Parathyroid adenoma (tissue), 2 donors: Measurements from ENCODE around the gene BCAR1.

ENCODE experiments used
- H2AFZ ChIP-seq: fragments of 300-600 bp; sonication (generic); one replicate; pipeline ENCODE4 v1.7.0; 2017; ENCODE audit warnings: antibody characterized with exemption, mild to moderate bottlenecking
- H3K27ac ChIP-seq: fragments of 300-600 bp; sonication (generic); one replicate; pipeline ENCODE4 v1.7.0; 2017
- H3K27me3 ChIP-seq: fragments of 300-600 bp; sonication (generic); one replicate; pipeline ENCODE4 v1.7.0; 2017; ENCODE audit warnings: low read length; ENCODE audit not compliant: control insufficient read depth, insufficient read depth
- H3K36me3 ChIP-seq: fragments of 300-600 bp; sonication (generic); one replicate; pipeline ENCODE4 v1.7.0; 2017; ENCODE audit warnings: low read length; ENCODE audit not compliant: control insufficient read depth, insufficient read depth
- H3K4me1 ChIP-seq: fragments of 300-600 bp; sonication (generic); one replicate; pipeline ENCODE4 v1.7.0; 2017; ENCODE audit warnings: control low read depth
- H3K4me2 ChIP-seq: fragments of 300-600 bp; sonication (generic); one replicate; pipeline ENCODE4 v1.7.0; 2017; ENCODE audit warnings: low read length
- H3K4me3 ChIP-seq: fragments of 300-600 bp; sonication (generic); one replicate; pipeline ENCODE4 v1.7.0; 2017; ENCODE audit warnings: low read depth, low read length
- H3K79me2 ChIP-seq: fragments of 300-600 bp; sonication (generic); one replicate; pipeline ENCODE4 v1.7.0; 2017; ENCODE audit warnings: control low read depth
- H3K9ac ChIP-seq: fragments of 300-600 bp; sonication (generic); one replicate; pipeline ENCODE4 v1.7.0; 2017; ENCODE audit warnings: mild to moderate bottlenecking
- H3K9me3 ChIP-seq: fragments of 300-600 bp; sonication (generic); one replicate; pipeline ENCODE4 v1.7.0; 2017; ENCODE audit warnings: low read length; ENCODE audit not compliant: control insufficient read depth
- TF ChIP-seq, protein P1 (sequence below): fragments of 300-600 bp; sonication (generic); IDR thresholded peaks from one replicate; pipeline ENCODE4 v1.7.0; 2017; ENCODE audit warnings: antibody characterized with exemption, mild to moderate bottlenecking
- donor health status: primary hyperparathyroidism.

BCAR1 gene

DNA sequence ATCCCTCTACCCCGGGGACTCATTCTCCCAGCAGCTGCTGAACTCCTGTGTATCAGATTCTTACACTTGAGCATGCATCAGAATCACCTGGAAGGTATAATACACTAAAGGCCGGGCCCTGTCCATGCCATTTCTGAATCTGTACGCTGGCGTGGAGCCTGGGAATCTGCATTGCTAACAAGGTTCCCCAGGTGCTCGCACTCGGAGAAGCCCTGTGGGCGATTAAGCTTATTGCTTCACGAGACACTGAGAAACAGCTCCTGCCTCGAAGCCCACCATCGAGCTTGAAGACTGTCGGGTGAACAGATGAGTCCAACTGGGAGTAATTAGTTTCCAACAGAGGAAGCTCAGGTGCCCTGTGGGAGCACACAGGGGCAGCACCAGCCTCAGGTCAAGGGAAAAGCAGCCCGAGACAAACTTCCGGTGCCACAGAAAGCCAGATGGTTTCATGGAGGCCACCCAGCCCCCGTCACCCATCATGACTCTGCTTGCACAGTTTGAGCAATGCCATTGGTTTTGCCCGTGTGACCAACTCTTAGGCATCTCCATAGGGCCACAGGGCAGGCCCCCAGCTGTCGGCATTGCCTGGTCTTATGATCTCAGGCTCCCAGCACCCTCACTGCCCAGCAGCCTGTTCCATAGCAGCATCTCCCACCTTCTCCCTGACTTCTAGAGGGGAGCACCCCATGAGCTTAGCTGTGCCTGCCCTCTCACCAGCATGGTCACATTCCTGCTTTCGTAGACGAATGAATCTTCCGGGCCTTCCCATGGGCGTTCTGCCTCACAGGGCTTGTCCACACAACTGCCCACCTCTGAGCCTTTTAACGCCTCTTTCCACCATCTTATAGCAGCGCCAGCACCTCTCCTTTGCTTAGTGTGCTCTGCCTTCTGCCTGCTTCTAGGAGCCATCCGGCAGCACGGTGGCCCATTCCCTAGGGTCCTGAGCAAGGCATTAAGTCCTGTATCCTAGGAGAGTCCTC lies 55.3 kb downstream of the BCAR1 start:
- TF ChIP-seq, protein P1, sequence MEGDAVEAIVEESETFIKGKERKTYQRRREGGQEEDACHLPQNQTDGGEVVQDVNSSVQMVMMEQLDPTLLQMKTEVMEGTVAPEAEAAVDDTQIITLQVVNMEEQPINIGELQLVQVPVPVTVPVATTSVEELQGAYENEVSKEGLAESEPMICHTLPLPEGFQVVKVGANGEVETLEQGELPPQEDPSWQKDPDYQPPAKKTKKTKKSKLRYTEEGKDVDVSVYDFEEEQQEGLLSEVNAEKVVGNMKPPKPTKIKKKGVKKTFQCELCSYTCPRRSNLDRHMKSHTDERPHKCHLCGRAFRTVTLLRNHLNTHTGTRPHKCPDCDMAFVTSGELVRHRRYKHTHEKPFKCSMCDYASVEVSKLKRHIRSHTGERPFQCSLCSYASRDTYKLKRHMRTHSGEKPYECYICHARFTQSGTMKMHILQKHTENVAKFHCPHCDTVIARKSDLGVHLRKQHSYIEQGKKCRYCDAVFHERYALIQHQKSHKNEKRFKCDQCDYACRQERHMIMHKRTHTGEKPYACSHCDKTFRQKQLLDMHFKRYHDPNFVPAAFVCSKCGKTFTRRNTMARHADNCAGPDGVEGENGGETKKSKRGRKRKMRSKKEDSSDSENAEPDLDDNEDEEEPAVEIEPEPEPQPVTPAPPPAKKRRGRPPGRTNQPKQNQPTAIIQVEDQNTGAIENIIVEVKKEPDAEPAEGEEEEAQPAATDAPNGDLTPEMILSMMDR = no peak
- H3K27ac ChIP-seq = no peak overlapping the region
- no peaks in the 10 kb centered on the region for H3K4me1 ChIP-seq
- H3K79me2 ChIP-seq = no peaks in the 10 kb centered on the region
- H3K4me3 ChIP-seq = no peak overlapping the region
- no peak overlapping the region for H3K9ac ChIP-seq
- no peaks in the 10 kb centered on the region for H3K36me3 ChIP-seq
- H3K9me3 ChIP-seq = no peaks in the 10 kb centered on the region
- H3K27me3 ChIP-seq = no peaks in the 10 kb centered on the region
- H3K4me2 ChIP-seq = no peak overlapping the region
- H2AFZ ChIP-seq = no peak overlapping the region

DNA sequence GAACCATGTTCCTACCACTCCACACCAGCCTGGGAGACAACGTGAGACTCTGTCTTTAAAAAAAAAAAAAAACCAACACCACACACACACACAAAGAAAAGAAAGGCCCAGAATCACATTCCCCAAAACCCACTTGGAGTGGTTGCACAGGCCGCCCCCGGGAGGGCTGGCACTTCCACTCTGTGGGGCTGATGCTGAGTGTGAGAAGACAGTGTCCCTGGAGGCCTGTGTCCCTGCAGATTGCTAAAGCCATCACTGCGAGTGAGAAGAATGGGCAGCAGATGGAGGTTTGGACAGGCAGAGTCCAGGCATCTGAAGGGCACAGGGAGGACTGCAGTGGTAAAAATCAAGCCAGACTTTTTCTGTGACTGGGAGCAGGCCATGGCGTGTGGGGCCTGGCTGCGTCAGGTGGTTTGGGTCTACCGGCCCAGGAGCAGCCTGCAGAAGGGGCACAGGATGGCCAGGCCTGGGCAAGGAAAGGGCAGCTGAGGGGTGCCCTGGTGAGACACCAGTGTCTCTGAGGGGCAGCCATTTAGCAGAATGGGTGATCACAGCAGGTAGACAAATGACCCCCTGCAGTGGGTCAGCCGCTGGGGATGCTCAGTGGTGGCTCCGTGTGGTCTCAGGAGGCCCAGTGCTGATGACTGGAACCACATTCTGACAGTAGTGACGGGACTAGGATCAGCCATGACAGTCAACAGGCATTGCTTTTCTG lies 57.5 kb downstream of the BCAR1 start:
- H3K27ac ChIP-seq = no peak overlapping the region
- no peak overlapping the region for H3K4me2 ChIP-seq
- no peaks in the 10 kb centered on the region for H3K27me3 ChIP-seq
- no peak overlapping the region for H3K9ac ChIP-seq
- no peaks in the 10 kb centered on the region for H3K79me2 ChIP-seq
- no peak overlapping the region for H2AFZ ChIP-seq
- TF ChIP-seq, protein P1 = no peak
- H3K9me3 ChIP-seq = no peaks in the 10 kb centered on the region
- H3K36me3 ChIP-seq = no peaks in the 10 kb centered on the region
- no peak overlapping the region for H3K4me3 ChIP-seq
- H3K4me1 ChIP-seq = no peaks in the 10 kb centered on the region

DNA sequence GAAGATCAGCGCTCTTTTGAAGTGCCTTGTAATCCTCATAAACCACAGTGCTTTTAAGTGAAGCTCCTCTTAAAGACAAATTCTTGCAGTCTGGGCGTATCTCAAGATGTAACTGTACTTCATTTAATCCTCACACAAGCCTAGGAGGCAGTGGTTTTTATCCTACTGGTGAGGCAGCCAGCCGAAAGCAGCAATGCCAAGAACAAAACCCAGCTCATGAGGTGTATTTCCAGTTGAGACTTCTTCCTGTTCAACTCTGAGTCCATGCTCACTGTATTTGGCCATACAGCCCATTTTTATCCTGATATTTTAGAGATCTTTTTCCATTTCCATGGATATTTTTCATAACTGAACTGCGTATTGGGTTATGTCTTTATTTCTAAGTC lies 58.2 kb downstream of the BCAR1 start:
- Histone ChIP-seq H3K79me2 (no peaks in the 10 kb centered on the region), H3K4me2 (no peak overlapping the region), H3K4me1 (no peaks in the 10 kb centered on the region), H2AFZ (no peak overlapping the region), H3K27ac (no peak overlapping the region), H3K9me3 (no peaks in the 10 kb centered on the region), H3K4me3 (no peak overlapping the region), H3K27me3 (no peaks in the 10 kb centered on the region), H3K36me3 (no peaks in the 10 kb centered on the region), H3K9ac (no peak overlapping the region)
- TF ChIP-seq, protein P1 = no peak

DNA sequence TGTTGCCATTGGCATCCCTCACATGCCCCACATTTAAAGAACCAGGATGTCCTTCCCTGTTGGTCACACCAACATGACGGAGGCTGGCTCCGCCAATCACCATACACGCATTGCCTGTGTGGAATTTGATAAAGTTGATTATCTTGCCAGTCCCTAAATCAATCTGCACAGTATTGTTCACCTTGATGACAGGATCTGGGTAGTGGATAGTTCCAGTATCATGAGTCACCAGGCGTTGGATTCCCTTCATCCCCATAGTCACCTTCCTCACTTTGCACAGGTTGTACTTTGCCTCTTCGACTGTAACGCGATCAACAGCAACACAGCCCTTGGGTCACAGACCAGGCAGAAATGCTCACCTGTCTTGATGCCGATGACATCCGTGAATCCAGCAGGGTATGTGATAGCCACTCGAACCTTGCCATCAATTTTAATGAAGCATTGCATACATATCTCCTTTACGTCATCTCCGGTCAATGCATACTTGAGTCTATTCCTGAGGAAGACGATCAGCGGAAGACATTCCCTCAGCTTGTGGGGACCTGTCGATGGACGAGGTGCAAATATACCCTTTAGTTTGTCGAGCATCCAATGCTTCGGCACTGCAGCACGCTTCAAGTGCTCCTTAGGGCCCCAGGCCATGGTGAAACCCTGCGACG lies 58.7 kb downstream of the BCAR1 start:
- H3K4me2 ChIP-seq = no peak overlapping the region
- no peaks in the 10 kb centered on the region for H3K27me3 ChIP-seq
- H3K4me3 ChIP-seq = no peak overlapping the region
- no peaks in the 10 kb centered on the region for H3K9me3 ChIP-seq
- no peaks in the 10 kb centered on the region for H3K79me2 ChIP-seq
- H3K36me3 ChIP-seq = no peaks in the 10 kb centered on the region
- H3K4me1 ChIP-seq = no peaks in the 10 kb centered on the region
- TF ChIP-seq, protein P1 = no peak
- H3K27ac ChIP-seq = no peak overlapping the region
- no peak overlapping the region for H3K9ac ChIP-seq
- H2AFZ ChIP-seq = no peak overlapping the region
